Measurements from ENCODE around the gene TRPC3. TPM values are rescaled to one million over a fixed set of nuclear protein-coding genes. Genes with fewer than 3 reads are reported as not detected.
A peak's percentile ranks its signal among the peaks of the same experiment; 100 is the strongest.
"Not testable (repeated sequence)": the region's sequence is repeated elsewhere in the genome, so short reads cannot be mapped to it uniquely, and the experiment has no call there.

TRPC3 gene
- total RNA-seq, 2 experiments from 2014 or later: 0.85 to 0.94 TPM

DNA sequence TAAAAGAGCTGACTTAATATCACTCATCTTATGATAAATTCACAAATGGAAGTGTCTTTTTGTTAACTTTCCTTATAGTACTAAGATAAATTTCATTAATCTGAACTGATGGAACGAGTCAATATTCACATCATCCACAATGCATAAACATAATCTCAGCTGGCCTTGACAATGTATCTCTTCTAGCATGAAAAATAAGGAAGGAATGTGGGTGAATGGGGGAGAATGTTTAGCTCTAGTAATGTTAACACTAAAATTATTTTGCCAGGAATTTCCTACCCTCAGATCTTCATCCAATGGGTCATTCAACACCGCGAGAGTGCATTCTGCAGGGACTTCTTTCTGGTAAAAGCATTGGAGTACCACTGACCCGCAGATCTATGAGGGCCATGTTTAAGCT lies 15.8 kb downstream of the TRPC3 start:
- ChIA-PET CTCF (no interaction called here), POLR2A (no interaction called here)
- no peak for DNase-seq
- Mint-ChIP-seq H3K4me1 (peaks cover 14% of the 10 kb centered on the region), H3K27me3 (peaks cover 59% of the 10 kb centered on the region), H3K36me3 (ENCODE audit: low read depth) (no peaks in the 10 kb centered on the region), H3K9me3 (no peaks in the 10 kb centered on the region), H3K27ac (no peak overlapping the region), H3K4me3 (no peak overlapping the region)

DNA sequence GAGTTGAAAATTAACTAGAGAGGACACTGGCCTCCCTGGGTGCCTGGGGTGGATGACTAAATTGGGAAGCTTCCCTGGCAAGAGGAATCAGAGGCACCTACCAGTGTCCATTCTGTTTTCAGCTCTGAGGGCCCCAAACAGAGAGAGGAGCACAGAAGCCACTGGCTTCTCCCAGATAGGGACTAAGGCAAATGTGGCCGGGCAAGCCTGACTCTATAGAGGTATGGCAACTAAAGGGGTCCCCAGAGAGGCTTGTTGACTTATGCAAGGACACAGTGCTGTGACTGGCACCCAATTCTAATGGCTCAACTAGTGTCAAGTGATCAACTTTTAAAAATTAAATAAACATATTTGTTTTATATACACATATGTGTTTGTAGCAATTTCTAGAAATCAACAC lies 17.2 kb downstream of the TRPC3 start:
- peaks cover 14% of the 10 kb centered on the region for H3K4me1 Mint-ChIP-seq
- no peak overlapping the region for H3K4me3 Mint-ChIP-seq
- ChIA-PET CTCF (interaction anchor here (1.2 kb wide), 1 partner anchor 16 kb away, joined by 3 read pairs; no protein-coding TSS in a partner anchor), POLR2A (no interaction called here)
- DNase-seq: no peak
- no peaks in the 10 kb centered on the region for H3K9me3 Mint-ChIP-seq
- H3K27me3 Mint-ChIP-seq: peaks cover 58% of the 10 kb centered on the region
- no peak overlapping the region for H3K27ac Mint-ChIP-seq
- no peaks in the 10 kb centered on the region for H3K36me3 Mint-ChIP-seq (ENCODE audit: low read depth)

GRCh38 chr4:121932212-121932974 lies 19.5 kb downstream of the TRPC3 start:
- no peak for DNase-seq
- Mint-ChIP-seq H3K36me3 (ENCODE audit: low read depth) (no peaks in the 10 kb centered on the region), H3K9me3 (no peaks in the 10 kb centered on the region), H3K4me1 (peaks cover 4% of the 10 kb centered on the region), H3K27me3 (peaks cover 57% of the 10 kb centered on the region), H3K27ac (no peak overlapping the region), H3K4me3 (no peak overlapping the region)
- ChIA-PET CTCF (no interaction called here), POLR2A (no interaction called here)

DNA sequence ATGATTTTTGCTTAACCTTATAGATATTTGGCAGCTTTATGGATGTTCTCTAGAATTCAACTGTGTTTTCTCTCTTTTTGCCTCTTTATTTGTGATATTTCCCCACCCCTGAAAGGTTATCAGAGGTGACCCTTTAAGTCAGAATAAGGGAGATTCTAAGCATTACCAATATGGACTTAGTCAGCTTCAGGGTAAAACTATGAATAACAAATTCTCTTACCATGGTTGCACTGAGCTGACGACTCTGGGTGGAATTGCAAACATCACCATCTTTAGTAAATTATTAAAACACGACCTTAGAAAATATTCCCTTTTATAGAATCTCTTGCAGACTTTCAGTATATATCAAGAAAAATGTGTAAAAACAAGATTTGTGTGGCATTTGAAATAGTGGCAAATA lies 21.6 kb downstream of the TRPC3 start:
- Mint-ChIP-seq H3K4me3 (no peak overlapping the region), H3K4me1 (peaks cover 4% of the 10 kb centered on the region), H3K27ac (no peak overlapping the region), H3K9me3 (no peaks in the 10 kb centered on the region), H3K36me3 (ENCODE audit: low read depth) (no peaks in the 10 kb centered on the region), H3K27me3 (peaks cover 53% of the 10 kb centered on the region)
- ChIA-PET CTCF (interaction anchor here (0.6 kb wide), 1 partner anchor 1057 kb away, joined by 3 read pairs; no protein-coding TSS in a partner anchor), POLR2A (no interaction called here)
- no peak for DNase-seq

DNA sequence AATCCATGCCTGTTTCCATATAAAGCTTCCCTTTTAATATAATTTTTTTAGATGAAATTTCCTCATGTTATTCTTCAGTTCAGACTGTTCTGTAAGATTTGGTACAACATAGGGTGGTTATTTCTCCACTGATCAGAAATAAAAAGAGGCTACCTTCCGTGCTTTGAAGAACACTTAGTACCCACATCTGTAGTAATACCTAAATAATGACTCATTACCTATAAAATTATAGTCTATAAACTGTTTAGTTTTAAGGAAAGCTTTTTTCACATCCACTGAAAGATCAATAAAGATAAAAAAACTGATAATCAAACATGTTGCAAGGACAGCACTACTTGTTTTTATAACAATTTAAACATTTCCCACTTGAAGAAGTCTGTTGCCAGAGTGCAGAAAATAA lies 23.9 kb downstream of the TRPC3 start:
- no peak for DNase-seq
- Mint-ChIP-seq H3K36me3 (ENCODE audit: low read depth) (no peaks in the 10 kb centered on the region), H3K4me3 (no peak overlapping the region), H3K27me3 (peaks cover 43% of the 10 kb centered on the region), H3K9me3 (no peaks in the 10 kb centered on the region), H3K27ac (no peak overlapping the region), H3K4me1 (peaks cover 4% of the 10 kb centered on the region)
- ChIA-PET POLR2A (no interaction called here), CTCF (no interaction called here)

- DNase-seq; H3K9me3 Mint-ChIP-seq; H3K4me3 Mint-ChIP-seq; H3K36me3 Mint-ChIP-seq (ENCODE audit: low read depth); H3K27ac Mint-ChIP-seq; H3K4me1 Mint-ChIP-seq; POLR2A ChIA-PET: not testable (repeated sequence)
- CTCF ChIA-PET: interaction anchor here (0.7 kb wide), 1 partner anchor 422 kb away, joined by 4 read pairs; no protein-coding TSS in a partner anchor
- H3K27me3 Mint-ChIP-seq: peaks cover 29% of the 10 kb centered on the region
These were observed 25.4 kb downstream of the TRPC3 start for GRCh38 chr4:121926490-121926889.

DNA sequence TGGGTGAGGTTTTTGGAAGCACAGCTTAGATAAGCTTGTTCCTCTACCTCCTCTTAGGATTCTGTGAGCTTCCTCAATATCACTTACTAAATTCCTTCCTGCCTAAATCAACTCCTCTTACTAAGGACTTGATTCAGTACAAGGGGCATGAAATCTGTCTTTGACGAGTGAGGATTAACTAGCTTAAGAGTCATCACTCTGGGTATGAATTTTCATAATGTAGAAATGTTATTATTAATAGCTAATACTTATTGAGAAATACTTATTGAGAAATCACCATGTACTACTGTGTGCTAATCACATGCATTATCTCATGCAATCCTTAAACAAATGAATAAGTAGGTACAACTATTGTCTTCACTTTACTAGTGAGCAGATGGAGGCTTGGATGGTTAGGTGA lies 28.6 kb downstream of the TRPC3 start:
- no peak overlapping the region for H3K27ac Mint-ChIP-seq
- ChIA-PET CTCF (no interaction called here), POLR2A (no interaction called here)
- no peaks in the 10 kb centered on the region for H3K36me3 Mint-ChIP-seq (ENCODE audit: low read depth)
- H3K4me1 Mint-ChIP-seq: no peaks in the 10 kb centered on the region
- H3K27me3 Mint-ChIP-seq: peaks cover 13% of the 10 kb centered on the region
- H3K9me3 Mint-ChIP-seq: no peaks in the 10 kb centered on the region
- DNase-seq: no peak
- no peak overlapping the region for H3K4me3 Mint-ChIP-seq

- Mint-ChIP-seq H3K9me3 (no peaks in the 10 kb centered on the region), H3K27ac (no peak overlapping the region), H3K36me3 (ENCODE audit: low read depth) (no peaks in the 10 kb centered on the region), H3K4me3 (no peak overlapping the region), H3K27me3 (peaks cover 10% of the 10 kb centered on the region), H3K4me1 (peaks cover 7% of the 10 kb centered on the region)
- CTCF ChIA-PET: no interaction called here
- no peak for DNase-seq
- POLR2A ChIA-PET: no interaction called here
These were observed 38.2 kb downstream of the TRPC3 start for GRCh38 chr4:121913667-121914066.

GRCh38 chr4:121908346-121908745 lies 43.5 kb downstream of the TRPC3 start:
- no peak for DNase-seq
- no peaks in the 10 kb centered on the region for H3K4me1 Mint-ChIP-seq
- H3K27ac Mint-ChIP-seq: no peak overlapping the region
- ChIA-PET POLR2A (no interaction called here), CTCF (interaction anchor here (0.7 kb wide), 1 partner anchor 95 kb away, joined by 3 read pairs; no protein-coding TSS in a partner anchor)
- H3K9me3 Mint-ChIP-seq: peaks cover 6% of the 10 kb centered on the region
- no peak overlapping the region for H3K4me3 Mint-ChIP-seq
- peaks cover 8% of the 10 kb centered on the region for H3K27me3 Mint-ChIP-seq
- no peaks in the 10 kb centered on the region for H3K36me3 Mint-ChIP-seq (ENCODE audit: low read depth)

DNA sequence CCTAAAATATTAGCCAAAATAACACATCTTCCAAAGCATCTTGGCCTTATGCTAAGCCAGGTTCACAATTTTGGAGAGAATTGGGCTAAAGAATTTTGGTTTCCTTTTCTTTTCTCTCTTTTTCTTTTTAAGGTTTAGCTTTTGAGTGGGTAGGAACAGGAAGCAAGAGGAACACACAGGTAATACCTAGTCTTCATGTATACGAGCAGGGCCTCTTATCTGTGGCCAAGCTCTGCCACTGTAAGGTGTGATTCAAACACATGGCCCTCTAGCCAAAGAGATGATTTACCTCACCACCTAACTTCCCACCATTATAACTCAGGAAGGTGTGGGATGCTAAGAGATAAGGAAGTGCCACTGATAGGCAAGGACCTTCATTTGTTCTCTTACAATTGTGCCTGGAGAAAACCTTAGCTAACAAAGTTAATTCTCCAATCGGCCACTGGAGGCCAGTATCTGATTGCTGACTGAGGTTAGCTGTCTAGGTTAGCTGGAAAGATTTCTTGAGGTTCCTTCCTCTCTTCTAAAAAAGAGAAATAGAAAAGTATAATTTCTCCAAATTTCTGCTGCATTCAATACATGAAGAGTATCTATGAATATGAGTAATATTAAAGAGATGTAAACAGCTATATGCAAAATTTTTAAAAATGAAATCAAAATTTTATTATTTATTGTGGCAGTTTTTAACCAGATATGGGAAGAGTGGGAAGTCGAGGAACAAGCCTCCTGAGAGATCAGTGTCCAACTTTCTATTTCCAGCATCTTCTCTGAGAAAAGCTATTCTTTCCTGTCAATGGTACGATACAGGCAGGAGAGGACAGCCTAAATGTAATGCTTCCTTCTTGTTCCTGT lies 51.5 kb downstream of the TRPC3 start:
- ChIA-PET POLR2A (no interaction called here), CTCF (interaction anchor here (0.6 to 2.7 kb wide), 14 partner anchors 9 to 817 kb away, joined by 3 to 14 read pairs (median 4); partner anchors contain the start of gene BBS7)
- no peak overlapping the region for H3K4me3 Mint-ChIP-seq
- peaks cover 8% of the 10 kb centered on the region for H3K4me1 Mint-ChIP-seq
- H3K27me3 Mint-ChIP-seq: peaks cover 7% of the 10 kb centered on the region
- no peaks in the 10 kb centered on the region for H3K9me3 Mint-ChIP-seq
- H3K36me3 Mint-ChIP-seq (ENCODE audit: low read depth): no peaks in the 10 kb centered on the region
- peak; percentile 62 for DNase-seq
- no peak overlapping the region for H3K27ac Mint-ChIP-seq

- no peak overlapping the region for H3K4me3 Mint-ChIP-seq
- CTCF ChIA-PET: no interaction called here
- peaks cover 8% of the 10 kb centered on the region for H3K4me1 Mint-ChIP-seq
- POLR2A ChIA-PET: no interaction called here
- H3K36me3 Mint-ChIP-seq (ENCODE audit: low read depth): no peaks in the 10 kb centered on the region
- no peaks in the 10 kb centered on the region for H3K9me3 Mint-ChIP-seq
- DNase-seq: peak; percentile 22
- peaks cover 6% of the 10 kb centered on the region for H3K27me3 Mint-ChIP-seq
- no peak overlapping the region for H3K27ac Mint-ChIP-seq
These were observed 53.7 kb downstream of the TRPC3 start for GRCh38 chr4:121898150-121898549.

DNA sequence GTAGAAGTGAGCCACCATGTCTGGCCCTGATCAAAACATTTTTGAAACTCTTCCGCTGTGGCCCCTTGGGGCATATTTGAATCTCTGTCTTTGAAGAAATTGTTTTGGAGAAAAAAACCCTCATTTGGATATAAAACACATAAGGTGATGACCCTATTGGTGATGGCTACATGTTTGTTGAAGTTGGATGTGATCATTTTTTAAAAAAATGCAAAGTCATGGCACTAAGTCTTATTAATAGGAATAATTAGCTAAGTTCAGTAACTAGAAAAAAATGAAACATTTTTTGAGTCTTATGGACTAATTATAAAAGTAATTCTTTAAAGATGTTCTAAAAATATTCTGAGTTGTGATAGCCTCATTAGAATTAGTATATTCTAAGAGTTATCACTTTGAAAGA lies 63.7 kb downstream of the TRPC3 start:
- CTCF ChIA-PET: interaction anchor here (0.7 to 1.1 kb wide), 2 partner anchors 10 to 201 kb away, joined by 4 read pairs; no protein-coding TSS in a partner anchor
- H3K4me1 Mint-ChIP-seq: no peaks in the 10 kb centered on the region
- POLR2A ChIA-PET: no interaction called here
- DNase-seq: no peak
- peaks cover 3% of the 10 kb centered on the region for H3K9me3 Mint-ChIP-seq
- no peak overlapping the region for H3K4me3 Mint-ChIP-seq
- no peak overlapping the region for H3K27ac Mint-ChIP-seq
- no peaks in the 10 kb centered on the region for H3K36me3 Mint-ChIP-seq (ENCODE audit: low read depth)
- peaks cover 52% of the 10 kb centered on the region for H3K27me3 Mint-ChIP-seq

- peaks cover 3% of the 10 kb centered on the region for H3K9me3 Mint-ChIP-seq
- H3K4me3 Mint-ChIP-seq: no peak overlapping the region
- H3K27me3 Mint-ChIP-seq: peaks cover 60% of the 10 kb centered on the region
- no peak for DNase-seq
- ChIA-PET CTCF (interaction anchor here (1.5 to 1.7 kb wide), 3 partner anchors 8 to 15 kb away, joined by 3 to 4 read pairs (median 4); partner anchors contain the start of gene BBS7), POLR2A (no interaction called here)
- H3K27ac Mint-ChIP-seq: no peak overlapping the region
- H3K36me3 Mint-ChIP-seq (ENCODE audit: low read depth): no peaks in the 10 kb centered on the region
- H3K4me1 Mint-ChIP-seq: no peaks in the 10 kb centered on the region
These were observed 66.7 kb downstream of the TRPC3 start for GRCh38 chr4:121885115-121885514.
